ENCODE measurements around the gene PPP1R14C. TPM values are rescaled to one million over a fixed set of nuclear protein-coding genes. Genes with fewer than 3 reads are reported as not detected.

The PPP1R14C gene
- total and polyA plus RNA-seq, 2 experiments from 2014 or later = 2.1 to 5.2 TPM

- no peak for TF ChIP-seq EZH2phosphoT487 (IDR thresholded peaks at IDR 0.05; ENCODE audit: low read depth, severe bottlenecking, unreplicated experiment)
- TF ChIP-seq EZH2 (IDR thresholded peaks at IDR 0.05; ENCODE audit: borderline replicate concordance) = no peak
- no peak for TF ChIP-seq CTCF (IDR thresholded peaks at IDR 0.05; ENCODE audit: poor library complexity)
- 64% methylated on average over 9 of the region's 9 CpGs for WGBS (ENCODE audit: low lambda C conversion rate, missing lambda C conversion rate)
- Histone ChIP-seq H3K9me2 (replicated peaks; ENCODE audit: insufficient read depth) (no peaks in the 10 kb centered on the region), H3K4me1 (ENCODE audit: insufficient read depth) (no peaks in the 10 kb centered on the region), H3K4me2 (no peak overlapping the region), H3K79me2 (no peaks in the 10 kb centered on the region), H3K27me3 (peaks cover 28% of the 10 kb centered on the region), H3K27ac (no peak overlapping the region), H3K4me3 (no peak overlapping the region), H3K36me3 (replicated peaks; ENCODE audit: insufficient read depth, low read depth) (no peaks in the 10 kb centered on the region), H2AFZ (no peak overlapping the region), H3K9me3 (ENCODE audit: low read depth) (no peaks in the 10 kb centered on the region), H4K20me1 (ENCODE audit: insufficient read depth, poor library complexity, severe bottlenecking) (no peaks in the 10 kb centered on the region)
- no peak for DNase-seq (ENCODE audit: low spot score)
Observed at GRCh38 chr6:150152891-150153876, 10.3 kb downstream of the PPP1R14C start.

- no peak overlapping the region for H2AFZ ChIP-seq
- no peaks in the 10 kb centered on the region for H3K79me2 ChIP-seq
- H3K9me2 ChIP-seq (replicated peaks; ENCODE audit: insufficient read depth) = no peaks in the 10 kb centered on the region
- DNase-seq (ENCODE audit: low spot score) = no peak
- no peaks in the 10 kb centered on the region for H3K9me3 ChIP-seq (ENCODE audit: low read depth)
- H4K20me1 ChIP-seq (ENCODE audit: insufficient read depth, poor library complexity, severe bottlenecking) = no peaks in the 10 kb centered on the region
- TF ChIP-seq EZH2phosphoT487 (IDR thresholded peaks at IDR 0.05; ENCODE audit: low read depth, severe bottlenecking, unreplicated experiment) = no peak
- no peak for TF ChIP-seq EZH2 (IDR thresholded peaks at IDR 0.05; ENCODE audit: borderline replicate concordance)
- TF ChIP-seq CTCF (IDR thresholded peaks at IDR 0.05; ENCODE audit: poor library complexity) = no peak
- peaks cover 21% of the 10 kb centered on the region for H3K27me3 ChIP-seq
- no peak overlapping the region for H3K4me2 ChIP-seq
- no peak overlapping the region for H3K27ac ChIP-seq
- no peak overlapping the region for H3K4me3 ChIP-seq
- 69% methylated on average over 6 of the region's 6 CpGs for WGBS (ENCODE audit: low lambda C conversion rate, missing lambda C conversion rate)
- H3K4me1 ChIP-seq (ENCODE audit: insufficient read depth) = no peaks in the 10 kb centered on the region
- no peaks in the 10 kb centered on the region for H3K36me3 ChIP-seq (replicated peaks; ENCODE audit: insufficient read depth, low read depth)
Observed at GRCh38 chr6:150153905-150154492, 11.2 kb downstream of the PPP1R14C start.

GRCh38 chr6:150156460-150156859 is 13.6 kb downstream of the PPP1R14C start:
- H3K4me1 ChIP-seq (ENCODE audit: insufficient read depth) = no peaks in the 10 kb centered on the region
- peaks cover 7% of the 10 kb centered on the region for H3K27me3 ChIP-seq
- 99% methylated on average over 3 of the region's 3 CpGs for WGBS (ENCODE audit: low lambda C conversion rate, missing lambda C conversion rate)
- TF ChIP-seq EZH2 (IDR thresholded peaks at IDR 0.05; ENCODE audit: borderline replicate concordance) (no peak), EZH2phosphoT487 (IDR thresholded peaks at IDR 0.05; ENCODE audit: low read depth, severe bottlenecking, unreplicated experiment) (no peak), CTCF (IDR thresholded peaks at IDR 0.05; ENCODE audit: poor library complexity) (no peak)
- no peaks in the 10 kb centered on the region for H3K9me3 ChIP-seq (ENCODE audit: low read depth)
- no peaks in the 10 kb centered on the region for H3K36me3 ChIP-seq (replicated peaks; ENCODE audit: insufficient read depth, low read depth)
- H3K79me2 ChIP-seq = no peaks in the 10 kb centered on the region
- H2AFZ ChIP-seq = no peak overlapping the region
- no peaks in the 10 kb centered on the region for H4K20me1 ChIP-seq (ENCODE audit: insufficient read depth, poor library complexity, severe bottlenecking)
- no peaks in the 10 kb centered on the region for H3K9me2 ChIP-seq (replicated peaks; ENCODE audit: insufficient read depth)
- H3K4me2 ChIP-seq = no peak overlapping the region
- no peak overlapping the region for H3K4me3 ChIP-seq
- DNase-seq (ENCODE audit: low spot score) = no peak
- H3K27ac ChIP-seq = no peak overlapping the region
